HS-27A (cell line): Measurements from ENCODE around the gene PLN.

Source experiments
- DNase-seq: peaks from one replicate; pipeline ENCODE4 v3.0.0-alpha.2; 2012; ENCODE audit warnings: low read depth, missing footprints

Gene PLN

GRCh38 chr6:118580585-118581419, 32.7 kb downstream of the PLN start:
- peak; percentile 31 for DNase-seq

- no peak for DNase-seq
Observed at GRCh38 chr6:118581489-118581959, 33.4 kb downstream of the PLN start.

GRCh38 chr6:118584911-118585310, 36.8 kb downstream of the PLN start:
- DNase-seq = no peak

GRCh38 chr6:118586746-118587485, 38.8 kb downstream of the PLN start:
- no peak for DNase-seq

- DNase-seq = no peak
Observed at GRCh38 chr6:118588626-118589025, 40.5 kb downstream of the PLN start.

- no peak for DNase-seq
Observed at GRCh38 chr6:118589186-118589585, 41.1 kb downstream of the PLN start.

GRCh38 chr6:118589649-118590365, 41.7 kb downstream of the PLN start:
- no peak for DNase-seq

- no peak for DNase-seq
Observed at GRCh38 chr6:118591897-118592296, 43.8 kb downstream of the PLN start.

GRCh38 chr6:118594877-118595276, 46.8 kb downstream of the PLN start:
- DNase-seq = no peak

GRCh38 chr6:118596774-118597320, 48.8 kb downstream of the PLN start:
- no peak for DNase-seq

GRCh38 chr6:118597636-118598035, 49.5 kb downstream of the PLN start:
- DNase-seq = no peak

- no peak for DNase-seq
Observed at GRCh38 chr6:118598324-118598723, 50.2 kb downstream of the PLN start.

GRCh38 chr6:118602300-118602699, 54.2 kb downstream of the PLN start:
- DNase-seq = no peak

GRCh38 chr6:118603372-118603771, 55.3 kb downstream of the PLN start:
- no peak for DNase-seq

GRCh38 chr6:118606268-118606667, 58.2 kb downstream of the PLN start:
- DNase-seq = no peak

GRCh38 chr6:118606858-118607257, 58.8 kb downstream of the PLN start:
- no peak for DNase-seq
